GM04503 (cell line): ENCODE measurements around the gene GPR107.

ENCODE experiments used
- DNase-seq: peaks from one replicate; pipeline ENCODE4 v3.0.0-alpha.2; 2012; ENCODE audit warnings: low read depth

Gene GPR107

DNA sequence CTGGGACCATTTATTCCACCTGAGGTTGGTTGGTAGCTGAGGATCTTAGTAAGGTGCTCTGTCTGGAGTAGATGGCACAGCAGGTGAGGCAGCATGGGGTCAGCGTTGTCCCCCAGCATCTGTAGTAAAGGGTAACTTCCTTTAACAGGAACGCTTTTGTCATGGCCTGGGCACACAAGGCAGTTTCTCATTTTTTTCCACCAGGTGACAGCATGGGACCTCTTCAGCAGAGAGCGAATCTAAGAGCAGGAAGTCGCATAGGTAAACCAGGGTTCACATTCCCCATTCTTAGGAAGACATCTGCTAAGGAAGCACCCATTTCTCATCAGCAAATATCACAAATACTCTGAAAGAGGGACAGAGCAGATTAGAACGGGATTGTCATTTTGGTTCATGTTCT lies 56.5 kb downstream of the GPR107 start:
- DNase-seq: no peak

DNA sequence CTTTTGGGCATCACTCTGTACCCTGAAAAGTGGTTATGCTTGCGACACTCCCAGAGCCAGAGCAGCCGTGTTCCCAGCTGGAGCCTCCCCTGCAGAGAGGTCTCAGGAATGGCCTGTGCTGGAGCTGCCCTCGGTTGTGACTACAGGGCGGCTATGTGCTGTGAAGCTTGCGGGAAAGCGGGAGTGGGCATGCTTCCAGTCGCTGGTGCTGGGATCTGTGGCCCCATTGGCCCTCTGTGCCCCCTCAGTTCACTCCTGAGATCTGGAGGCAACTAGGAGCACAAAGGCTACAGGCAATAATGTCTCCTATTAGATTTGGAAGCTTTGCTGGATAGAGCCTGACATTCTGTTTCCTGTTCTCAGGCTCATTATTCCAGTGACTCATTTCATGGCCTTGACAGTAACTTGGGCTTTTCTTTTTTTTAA lies 56.9 kb downstream of the GPR107 start:
- no peak for DNase-seq

DNA sequence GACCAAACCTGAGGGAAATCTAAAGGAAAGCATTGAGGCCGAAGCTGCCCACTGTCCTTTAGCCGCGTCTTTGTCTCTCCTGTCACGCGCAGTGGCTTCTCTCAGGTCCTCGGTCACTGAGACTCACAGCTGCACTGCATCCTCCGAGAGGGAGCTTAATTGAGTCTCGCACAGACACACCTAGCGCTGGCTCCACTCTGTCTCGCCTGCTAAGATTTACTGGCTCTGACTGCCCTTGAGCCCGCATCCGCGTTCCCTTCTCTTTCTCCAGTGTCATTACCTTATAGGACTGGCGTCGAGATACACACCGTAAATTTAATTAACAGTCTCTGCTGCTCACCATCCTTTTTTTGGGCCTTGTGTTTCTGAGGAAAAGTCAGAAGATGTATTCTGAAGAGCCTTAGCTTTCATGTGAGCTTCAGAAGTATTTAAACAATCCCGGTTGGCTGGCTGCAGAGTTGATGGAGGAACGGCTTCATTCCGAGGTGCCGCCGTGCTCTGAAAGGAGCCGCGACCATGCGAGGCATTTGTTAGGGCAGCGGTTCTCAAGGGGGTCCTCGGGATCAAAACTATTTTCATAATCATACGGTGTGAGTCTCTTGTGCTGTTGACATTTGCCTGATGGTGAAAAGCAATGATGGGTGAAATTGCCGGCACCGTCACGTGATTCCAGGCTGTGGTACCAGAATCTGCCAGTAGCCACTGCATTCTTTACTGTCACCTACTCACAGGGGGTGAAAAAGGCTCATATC lies 58.3 kb downstream of the GPR107 start:
- DNase-seq: no peak

DNA sequence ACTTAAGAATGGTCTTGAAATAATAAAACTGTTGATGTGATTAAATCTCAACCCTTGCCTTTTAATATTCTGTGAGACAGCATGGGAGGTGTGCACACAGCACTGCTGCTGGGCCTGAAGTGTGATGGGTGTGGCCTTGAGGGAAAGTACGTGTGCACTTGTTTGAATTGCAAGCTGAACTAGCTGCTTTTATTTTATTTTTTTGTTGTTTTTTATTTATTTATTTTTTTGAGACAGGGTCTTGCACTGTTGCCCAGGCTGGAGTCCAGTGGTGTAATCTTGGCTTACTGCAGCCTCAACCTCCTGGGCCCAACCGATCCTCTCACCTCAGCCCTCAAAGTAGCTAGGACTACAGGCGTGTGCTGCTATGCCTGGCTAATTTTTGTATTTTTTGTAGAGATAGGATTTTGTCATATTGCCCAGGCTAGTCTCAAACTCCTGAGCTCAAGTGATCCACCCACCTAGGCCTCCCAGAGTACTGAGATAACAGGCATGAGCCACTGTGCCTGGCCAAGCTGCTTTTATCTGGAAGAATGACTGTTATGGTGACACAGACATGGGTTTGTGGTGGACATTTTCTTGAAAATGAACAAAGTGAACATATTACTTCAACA lies 58.9 kb downstream of the GPR107 start:
- DNase-seq: no peak

DNA sequence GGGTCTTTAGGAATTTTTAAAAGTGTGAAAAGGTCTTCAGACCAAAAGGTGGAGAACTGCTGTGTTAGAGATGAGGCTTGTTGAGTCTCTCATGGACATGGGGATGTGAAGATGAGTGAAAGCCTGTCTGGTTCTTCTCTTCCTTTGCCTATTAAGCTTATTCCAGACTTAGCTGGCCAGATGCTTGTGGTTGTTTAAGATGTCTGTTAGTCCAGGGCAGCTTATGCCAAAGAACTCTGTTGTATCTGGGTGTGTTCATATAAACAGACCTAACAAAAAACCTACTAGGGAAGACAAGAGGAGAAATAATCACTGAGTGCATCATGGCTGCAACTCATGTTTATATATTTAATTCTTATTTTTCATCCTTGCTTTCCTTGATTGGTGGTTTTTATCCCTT lies 61.0 kb downstream of the GPR107 start:
- DNase-seq: no peak

DNA sequence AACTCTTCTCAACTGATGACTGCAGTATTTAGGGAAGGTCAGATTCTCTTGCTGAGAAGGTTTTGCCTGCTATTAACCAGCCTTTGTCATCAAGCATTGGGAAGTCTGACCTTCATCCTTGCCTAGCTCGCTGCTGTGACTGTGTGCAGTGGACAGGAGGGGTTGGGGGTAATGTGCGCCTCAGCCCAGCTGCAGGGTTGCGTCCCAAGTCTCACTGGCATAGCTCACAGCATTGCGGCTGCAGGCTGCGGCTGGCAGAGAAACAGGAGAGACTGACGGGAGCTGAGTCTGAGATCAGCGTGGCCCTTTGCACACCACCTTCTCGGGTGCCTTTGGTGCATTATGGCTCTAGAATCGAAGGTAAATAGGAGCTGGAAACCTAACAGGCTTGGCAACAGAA lies 62.6 kb downstream of the GPR107 start:
- no peak for DNase-seq

DNA sequence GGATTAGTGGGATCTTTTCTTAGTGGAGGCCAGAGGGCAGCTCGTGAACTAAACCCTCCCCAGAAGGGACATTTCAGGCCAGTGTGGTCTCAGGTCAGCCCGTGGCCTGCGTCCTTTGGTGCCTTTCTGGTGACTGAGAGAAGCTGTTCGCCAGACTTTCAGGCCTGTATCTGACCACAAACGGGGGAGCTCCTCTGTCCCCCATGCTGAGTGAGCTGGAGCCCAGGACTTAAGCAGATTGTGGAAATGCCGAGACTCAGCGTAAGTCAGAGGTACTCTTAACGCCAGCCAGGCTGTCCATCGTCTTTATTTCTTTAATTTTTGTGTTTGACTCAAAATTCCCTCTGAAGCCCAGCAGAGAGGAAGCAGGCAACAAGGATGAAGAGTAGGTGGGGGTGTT lies 63.7 kb downstream of the GPR107 start:
- DNase-seq: no peak

DNA sequence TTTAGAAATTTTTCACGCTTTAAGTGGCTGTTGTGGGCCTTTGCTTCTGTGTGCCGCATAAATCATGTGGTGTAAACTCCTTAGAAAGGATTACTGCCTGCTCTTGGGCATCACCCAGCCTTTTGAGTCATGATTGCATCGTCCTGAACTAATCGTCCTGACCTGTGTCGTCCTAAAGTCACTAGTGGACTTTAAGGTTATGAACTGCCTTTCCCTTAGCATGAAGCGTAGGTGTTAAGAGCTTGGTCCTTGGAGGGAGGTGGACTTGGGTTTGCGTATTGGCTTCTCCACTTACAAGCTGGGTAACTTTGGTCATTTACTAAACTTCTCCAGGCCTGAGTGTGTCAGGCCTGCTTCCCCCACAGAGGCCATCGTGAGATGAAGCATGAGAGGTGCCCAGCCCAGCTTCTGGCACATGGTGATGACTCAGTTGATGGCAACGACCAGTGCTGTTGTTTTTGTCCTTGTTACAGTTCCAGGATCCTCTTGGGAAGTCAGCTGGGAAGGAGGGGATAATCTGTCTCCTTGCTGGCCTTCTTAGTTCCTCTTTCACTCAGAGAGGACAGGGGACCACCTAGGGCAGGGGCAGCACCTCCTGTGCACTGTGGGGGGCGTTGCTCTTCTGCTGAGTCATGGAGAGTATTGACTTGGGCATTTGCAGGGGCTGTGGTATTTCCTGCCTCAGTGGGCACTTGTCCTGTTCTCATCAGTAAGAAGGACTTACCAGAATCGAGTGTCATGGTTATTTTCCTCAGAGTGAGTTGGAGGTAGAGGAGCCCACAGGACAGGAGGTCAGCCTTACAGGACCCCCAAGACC lies 64.3 kb downstream of the GPR107 start:
- DNase-seq: peak; percentile 80

DNA sequence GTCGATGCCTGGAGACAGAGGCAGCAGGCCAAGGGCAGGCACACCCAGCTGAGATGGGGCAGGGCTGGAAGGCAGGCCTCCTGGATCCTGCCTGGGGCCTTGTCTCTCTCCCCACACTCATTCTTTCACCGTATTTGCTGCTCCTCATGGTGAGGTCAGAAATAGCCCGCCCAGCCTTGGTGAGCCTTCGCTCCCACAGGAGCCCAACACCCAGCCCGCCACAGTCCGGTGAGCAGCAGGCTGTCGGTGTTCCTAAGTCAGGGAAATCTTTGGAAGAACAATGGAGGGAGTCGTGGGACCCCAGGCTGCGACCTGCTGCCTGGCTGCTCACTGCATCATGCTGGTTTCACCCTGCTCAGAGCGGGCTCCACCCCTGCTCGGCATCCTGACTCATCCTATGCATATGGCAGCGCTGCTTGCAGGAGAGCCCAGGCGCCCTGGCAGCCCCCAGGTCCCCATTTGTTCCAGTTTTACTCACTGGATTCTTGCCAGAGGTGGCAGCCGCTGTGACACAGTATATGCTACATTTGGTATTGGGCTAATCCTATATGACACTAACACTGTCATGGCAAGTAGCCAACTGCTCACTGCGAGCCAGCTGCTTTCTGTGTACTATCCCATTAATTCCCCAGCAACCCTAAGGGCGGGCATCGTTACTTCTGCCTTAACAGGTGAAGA lies 65.3 kb downstream of the GPR107 start:
- DNase-seq: no peak

DNA sequence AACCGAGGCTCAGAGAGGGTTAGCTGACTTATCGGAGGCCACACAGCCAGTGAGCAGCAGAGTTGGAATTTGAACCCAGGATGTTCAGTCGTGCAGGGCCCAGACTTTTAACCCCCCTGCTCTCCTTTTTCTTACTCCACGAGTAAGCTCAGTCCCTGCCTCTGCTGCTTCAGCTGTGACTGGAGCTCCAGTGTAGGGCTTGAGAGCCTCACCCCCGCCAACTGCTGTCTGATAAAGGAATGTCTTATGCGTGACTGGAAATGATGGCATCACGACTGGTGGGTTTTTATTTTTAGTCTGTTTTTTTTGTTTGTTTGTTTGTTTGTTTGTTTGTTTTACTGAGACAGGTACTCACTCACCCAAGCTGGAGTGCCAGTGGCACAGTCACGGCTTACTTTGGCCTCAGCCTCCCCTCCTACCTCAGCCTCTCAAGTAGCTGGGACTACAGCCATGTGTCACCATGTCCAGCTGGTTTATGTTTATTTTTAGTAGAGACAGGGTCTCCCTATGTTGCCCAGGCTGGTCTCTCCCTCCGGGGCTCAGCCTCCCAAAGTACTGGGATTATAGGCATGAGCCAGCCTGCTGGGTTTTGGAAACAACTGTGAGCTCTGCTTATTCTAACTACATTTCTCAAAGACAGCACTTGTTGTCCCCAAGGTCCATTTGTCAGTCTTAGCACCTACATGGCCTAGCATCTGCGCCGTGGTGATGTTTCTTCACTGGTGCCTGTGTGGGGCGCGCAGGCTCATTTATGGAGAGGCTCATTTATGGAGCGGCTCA lies 66.0 kb downstream of the GPR107 start:
- DNase-seq: no peak

DNA sequence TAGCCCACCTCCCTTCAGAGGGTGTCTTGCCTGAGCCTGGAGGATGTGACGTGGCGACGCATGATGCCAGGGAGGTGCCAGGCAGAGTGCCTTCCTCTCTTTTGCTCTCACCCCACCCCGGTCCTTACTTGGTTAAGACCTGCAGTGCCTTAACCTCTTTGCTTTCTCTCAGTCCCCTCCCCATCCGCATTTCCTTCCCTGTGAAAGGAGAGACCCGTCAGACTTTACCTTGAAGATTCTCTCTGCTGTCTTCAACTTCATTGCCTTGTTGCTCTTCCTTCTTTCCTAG lies 66.5 kb downstream of the GPR107 start:
- no peak for DNase-seq

DNA sequence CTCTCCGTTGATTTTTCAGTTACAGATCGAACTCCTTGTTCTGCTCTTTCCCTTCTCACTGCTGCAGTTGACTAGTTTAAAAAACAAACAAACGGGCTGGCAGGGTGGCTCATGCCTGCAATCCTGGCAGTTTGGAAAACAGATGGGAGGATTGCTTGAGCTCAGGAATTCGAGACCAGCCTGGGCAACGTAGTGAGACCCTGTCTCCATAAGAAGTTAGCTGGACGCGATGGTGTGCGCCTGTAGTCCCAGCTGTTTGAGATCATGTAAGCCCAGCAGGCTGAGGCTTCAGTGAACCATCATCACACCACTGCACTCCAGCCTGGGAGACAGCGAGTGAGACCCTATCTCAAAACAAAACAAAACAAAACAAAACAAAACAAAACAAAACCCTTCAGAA lies 67.1 kb downstream of the GPR107 start:
- no peak for DNase-seq

DNA sequence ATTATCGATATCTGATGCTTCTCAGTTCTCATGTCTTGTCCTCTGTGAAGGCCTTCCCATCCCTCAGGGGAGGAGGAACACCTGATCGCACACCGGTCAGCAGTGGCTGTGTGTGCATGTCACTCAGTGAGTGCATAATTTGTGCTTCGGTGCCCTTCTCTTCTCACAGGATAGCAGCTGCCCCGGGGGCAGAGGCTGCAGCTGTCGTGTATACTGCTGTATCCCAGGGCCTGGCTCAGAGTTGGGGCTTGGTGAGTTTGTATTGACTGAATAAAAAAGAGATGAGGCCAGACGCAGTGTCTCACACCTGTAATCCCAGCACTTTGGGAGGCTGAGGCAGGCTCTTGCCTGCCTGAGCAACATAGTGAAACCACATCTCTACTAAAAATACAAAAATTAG lies 68.8 kb downstream of the GPR107 start:
- DNase-seq: no peak

DNA sequence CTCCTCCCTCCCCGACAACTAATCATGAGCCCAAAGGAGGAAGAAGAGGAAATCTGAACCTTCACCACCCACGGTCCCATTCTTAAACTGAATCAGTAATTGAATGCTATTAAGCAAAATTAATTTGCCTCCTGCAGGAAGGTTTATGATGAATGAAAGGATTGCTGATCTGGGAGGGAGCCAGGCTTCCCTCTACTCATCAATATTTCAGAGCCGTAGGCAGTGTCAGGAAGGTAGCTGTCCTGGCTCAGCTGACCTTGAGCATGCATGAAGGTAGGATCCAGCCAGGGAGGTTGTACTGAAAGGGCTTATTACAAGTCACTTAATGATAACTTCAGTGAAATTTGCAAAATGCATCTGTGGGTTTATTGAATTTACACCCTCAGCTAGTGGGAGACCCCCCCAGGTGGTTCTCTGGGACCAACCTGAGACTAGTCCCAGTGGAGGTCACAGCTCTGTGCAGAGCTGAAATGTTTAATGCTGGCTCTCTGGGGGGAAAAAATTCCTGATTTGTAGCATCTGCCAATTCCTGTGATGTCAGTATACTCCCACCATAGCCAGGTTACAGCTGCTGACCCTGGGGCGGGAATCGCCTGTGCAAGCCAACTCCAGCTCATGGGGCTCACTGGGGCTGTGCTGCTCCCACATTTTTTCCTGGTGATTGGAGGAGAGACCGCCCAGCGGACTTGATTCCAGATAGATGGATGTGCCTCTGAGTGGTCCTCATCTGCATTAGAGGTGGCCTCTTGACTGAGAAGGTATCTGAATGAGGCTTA lies 70.6 kb downstream of the GPR107 start:
- DNase-seq: no peak

DNA sequence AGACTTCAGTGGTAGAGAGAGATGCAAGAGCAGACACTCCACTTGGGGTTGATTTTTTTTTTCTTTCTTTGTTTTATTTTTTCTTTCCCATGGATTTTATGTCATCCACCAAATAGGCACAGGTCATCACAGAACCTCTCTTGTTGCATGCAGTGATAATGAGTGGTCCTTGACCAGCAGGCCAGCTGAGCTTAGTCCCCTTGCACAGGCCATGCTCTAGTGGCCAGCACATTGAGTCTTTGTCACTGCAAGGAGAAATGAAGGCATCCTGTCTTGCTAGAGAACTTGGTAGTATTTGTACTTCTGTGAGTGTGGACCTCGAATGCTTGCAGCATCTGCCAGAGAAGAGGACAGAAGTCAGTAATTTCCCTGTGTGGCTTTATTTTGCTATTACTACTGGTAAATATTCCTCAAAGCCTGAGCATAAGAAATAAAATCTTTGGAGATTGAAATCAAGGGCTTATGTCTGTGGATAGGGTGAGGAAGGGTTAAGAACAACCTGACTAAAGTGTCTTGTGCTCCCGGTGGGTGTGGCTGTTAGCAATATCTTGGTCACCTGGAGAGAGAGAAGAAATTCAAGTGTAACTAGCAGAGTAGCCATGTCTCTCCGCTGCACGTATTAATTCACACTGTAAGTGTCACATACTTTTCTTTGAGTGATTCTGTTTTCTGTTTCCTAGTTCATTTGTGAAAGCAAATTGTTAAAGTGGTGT lies 73.2 kb downstream of the GPR107 start:
- DNase-seq: no peak

DNA sequence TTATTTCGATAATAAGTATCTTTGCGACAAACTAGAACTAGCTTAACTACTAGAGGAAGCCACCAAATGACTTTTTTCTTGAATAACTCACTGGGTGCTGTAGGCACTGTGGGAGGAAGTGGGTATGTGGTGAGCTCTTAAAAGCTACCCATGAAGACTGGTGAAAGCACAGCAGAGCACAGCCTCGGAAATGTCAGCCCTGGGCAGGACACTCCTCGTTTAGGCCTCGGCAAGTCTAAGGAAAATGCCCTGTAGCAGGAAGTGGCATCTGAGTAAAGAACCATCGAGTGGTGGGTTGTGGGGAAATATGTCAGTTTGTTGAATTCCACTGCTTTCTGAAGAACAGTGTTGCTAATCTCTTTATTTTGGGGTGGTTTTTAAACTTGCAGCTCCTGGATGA lies 74.5 kb downstream of the GPR107 start:
- DNase-seq: no peak

DNA sequence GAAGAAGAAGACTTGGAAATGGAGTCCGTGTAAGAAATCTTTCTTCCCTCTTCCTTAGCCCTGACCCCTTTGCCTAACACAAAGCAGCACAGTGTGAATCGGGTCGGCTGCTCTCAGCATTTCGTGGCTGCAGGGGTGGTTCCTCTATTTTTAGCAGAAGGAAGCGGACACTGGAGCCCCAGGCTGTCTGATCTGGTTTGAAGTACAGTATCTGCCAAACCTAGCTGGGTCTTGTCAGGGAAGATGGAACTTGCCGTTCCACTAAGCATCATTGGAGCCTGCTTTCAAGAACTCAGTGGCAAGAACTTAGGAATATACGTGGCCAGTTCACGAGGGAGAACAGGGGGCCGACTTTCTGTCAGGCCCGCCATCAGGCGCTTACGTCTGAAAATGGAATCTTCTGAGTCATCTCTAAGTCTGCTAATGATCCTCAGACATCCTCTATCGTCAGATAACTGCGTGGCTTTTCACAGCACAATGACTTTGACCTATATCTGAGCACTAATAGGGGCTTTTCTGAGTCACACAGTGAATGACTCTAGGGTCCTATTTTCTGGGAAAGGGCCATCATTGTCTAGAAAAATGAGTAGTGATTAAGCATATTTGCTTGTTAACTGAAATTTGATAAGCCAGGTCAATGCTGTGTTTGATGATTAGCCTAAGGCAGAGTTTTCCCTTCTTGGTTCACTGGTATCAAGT lies 75.2 kb downstream of the GPR107 start:
- DNase-seq: no peak

DNA sequence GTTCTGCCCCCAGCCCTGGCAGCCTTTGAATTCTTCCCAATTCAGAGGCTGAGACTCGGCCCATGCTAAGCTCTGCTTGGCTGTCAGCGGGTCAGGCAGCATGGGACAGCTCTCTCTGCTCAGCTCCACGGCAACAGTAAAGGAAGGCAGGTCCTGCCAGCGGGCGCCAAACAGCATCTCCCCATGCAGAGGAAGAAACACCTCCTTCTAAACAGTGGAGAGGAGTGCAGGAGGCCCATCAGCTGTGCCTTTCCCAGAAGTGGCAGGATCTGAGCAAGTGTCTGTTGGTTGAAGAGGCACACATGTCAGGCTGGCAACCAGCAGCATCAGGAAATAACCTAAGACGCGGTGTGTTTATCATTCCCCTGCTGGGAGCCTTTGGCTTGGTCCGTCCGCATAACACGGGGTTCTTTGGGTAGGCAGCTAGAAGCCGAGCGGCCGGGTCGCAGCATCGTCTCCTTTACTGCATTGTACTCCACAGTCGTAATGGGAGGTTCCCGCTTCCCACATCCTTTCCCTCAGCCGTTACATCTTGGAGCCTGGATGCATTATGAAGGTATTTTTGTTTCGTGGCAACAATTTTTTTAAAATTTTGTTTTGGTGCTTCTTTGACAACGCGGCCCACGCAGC lies 75.8 kb downstream of the GPR107 start:
- no peak for DNase-seq

DNA sequence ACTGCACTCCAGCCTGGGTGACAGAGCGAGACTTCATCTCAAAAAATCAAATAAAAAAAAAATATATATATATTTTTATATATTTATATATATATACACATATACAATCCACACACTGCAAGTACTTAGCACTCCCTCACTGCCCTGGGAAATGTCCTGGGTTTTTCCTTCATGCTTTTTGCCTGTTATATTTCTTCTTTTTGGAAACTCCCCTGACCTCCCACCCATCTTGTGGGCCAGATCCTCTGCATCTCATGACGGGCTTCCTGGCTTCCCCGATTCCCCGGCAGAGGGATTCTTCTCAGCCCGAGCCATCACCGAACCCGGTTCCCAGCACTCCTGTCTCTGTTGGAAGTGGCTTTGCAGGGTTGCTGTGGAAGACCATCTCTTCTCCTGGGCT lies 79.0 kb downstream of the GPR107 start:
- DNase-seq: no peak
